ENCODE data around the gene AGAP1.

GRCh38 chr2:235568431-235568830, 74.6 kb downstream of the AGAP1 start:
- TF ChIP-seq, protein P1, sequence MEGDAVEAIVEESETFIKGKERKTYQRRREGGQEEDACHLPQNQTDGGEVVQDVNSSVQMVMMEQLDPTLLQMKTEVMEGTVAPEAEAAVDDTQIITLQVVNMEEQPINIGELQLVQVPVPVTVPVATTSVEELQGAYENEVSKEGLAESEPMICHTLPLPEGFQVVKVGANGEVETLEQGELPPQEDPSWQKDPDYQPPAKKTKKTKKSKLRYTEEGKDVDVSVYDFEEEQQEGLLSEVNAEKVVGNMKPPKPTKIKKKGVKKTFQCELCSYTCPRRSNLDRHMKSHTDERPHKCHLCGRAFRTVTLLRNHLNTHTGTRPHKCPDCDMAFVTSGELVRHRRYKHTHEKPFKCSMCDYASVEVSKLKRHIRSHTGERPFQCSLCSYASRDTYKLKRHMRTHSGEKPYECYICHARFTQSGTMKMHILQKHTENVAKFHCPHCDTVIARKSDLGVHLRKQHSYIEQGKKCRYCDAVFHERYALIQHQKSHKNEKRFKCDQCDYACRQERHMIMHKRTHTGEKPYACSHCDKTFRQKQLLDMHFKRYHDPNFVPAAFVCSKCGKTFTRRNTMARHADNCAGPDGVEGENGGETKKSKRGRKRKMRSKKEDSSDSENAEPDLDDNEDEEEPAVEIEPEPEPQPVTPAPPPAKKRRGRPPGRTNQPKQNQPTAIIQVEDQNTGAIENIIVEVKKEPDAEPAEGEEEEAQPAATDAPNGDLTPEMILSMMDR (IDR thresholded peaks at IDR 0.05): no peak
- no peak for TF ChIP-seq POLR2A (IDR thresholded peaks at IDR 0.05)
